RWPE2 (cell line): ENCODE data around the gene GDF11.

Experiments
- ATAC-seq: fragments of 200-7000 bp; cut with Tn5 transposase; 3 replicates; pipeline ENCODE4 v1.9.1; 2021; ENCODE audit warnings: low read depth
- DNase-seq: peaks from one replicate; pipeline ENCODE4 v3.0.0-alpha.2; 2020; ENCODE audit warnings: low spot score
- H3K27ac ChIP-seq: fragments of 450-650 bp; 2 replicates; pipeline ENCODE4 v1.5.1; 2017; ENCODE audit warnings: mild to moderate bottlenecking; ENCODE audit not compliant: poor library complexity, severe bottlenecking
- H3K27me3 ChIP-seq: fragments of 250-450 bp; sonication (Bioruptor Pico); 2 replicates; pipeline ENCODE4 v1.5.1; 2021; ENCODE audit warnings: mild to moderate bottlenecking, moderate library complexity; ENCODE audit not compliant: insufficient read depth, poor library complexity, severe bottlenecking
- H3K36me3 ChIP-seq: fragments of 250-450 bp; sonication (Bioruptor Pico); 2 replicates; pipeline ENCODE4 v1.5.1; 2020; ENCODE audit warnings: low read depth, mild to moderate bottlenecking, moderate library complexity
- H3K4me1 ChIP-seq: fragments of 250-450 bp; sonication (Bioruptor Pico); 2 replicates; pipeline ENCODE4 v1.5.1; 2021; ENCODE audit warnings: mild to moderate bottlenecking, moderate library complexity; ENCODE audit not compliant: insufficient read depth, poor library complexity, severe bottlenecking
- H3K4me3 ChIP-seq: fragments of 250-450 bp; sonication (Bioruptor Pico); 2 replicates; pipeline ENCODE4 v1.5.1; 2021; ENCODE audit warnings: mild to moderate bottlenecking, moderate library complexity; ENCODE audit not compliant: severe bottlenecking
- H3K9me3 ChIP-seq: fragments of 250-450 bp; sonication (Bioruptor Pico); 2 replicates; pipeline ENCODE4 v1.5.1; 2021; ENCODE audit warnings: mild to moderate bottlenecking, moderate library complexity; ENCODE audit not compliant: severe bottlenecking
- TF ChIP-seq, protein P1 (sequence below): fragments of 450-650 bp; IDR thresholded peaks from one replicate; pipeline ENCODE4 v1.5.1; 2017; ENCODE audit warnings: mild to moderate bottlenecking, moderate library complexity; ENCODE audit not compliant: poor library complexity, severe bottlenecking

GDF11 gene

DNA sequence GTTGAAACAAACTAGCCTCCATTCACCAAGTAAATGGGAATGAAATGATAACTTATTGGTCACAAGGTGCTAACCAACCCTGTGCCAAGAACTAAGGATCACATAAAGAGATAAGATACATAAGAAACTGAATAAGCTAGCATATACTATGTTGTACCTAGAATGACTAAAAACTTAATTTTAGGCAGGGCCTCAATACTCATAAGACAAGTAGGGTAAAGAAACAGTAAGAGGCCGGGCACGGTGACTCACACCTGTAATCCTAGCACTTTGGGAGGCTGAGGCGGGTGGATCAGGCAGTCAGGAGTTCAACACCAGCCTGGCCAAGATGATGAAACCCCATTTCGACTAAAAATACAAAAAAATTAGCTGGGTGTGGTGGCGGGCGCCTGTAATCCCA lies 17.7 kb downstream of the GDF11 start:
- no peak overlapping the region for H3K27ac ChIP-seq
- H3K36me3 ChIP-seq = peaks cover 80% of the 10 kb centered on the region
- no peak overlapping the region for H3K4me3 ChIP-seq
- TF ChIP-seq, protein P1, sequence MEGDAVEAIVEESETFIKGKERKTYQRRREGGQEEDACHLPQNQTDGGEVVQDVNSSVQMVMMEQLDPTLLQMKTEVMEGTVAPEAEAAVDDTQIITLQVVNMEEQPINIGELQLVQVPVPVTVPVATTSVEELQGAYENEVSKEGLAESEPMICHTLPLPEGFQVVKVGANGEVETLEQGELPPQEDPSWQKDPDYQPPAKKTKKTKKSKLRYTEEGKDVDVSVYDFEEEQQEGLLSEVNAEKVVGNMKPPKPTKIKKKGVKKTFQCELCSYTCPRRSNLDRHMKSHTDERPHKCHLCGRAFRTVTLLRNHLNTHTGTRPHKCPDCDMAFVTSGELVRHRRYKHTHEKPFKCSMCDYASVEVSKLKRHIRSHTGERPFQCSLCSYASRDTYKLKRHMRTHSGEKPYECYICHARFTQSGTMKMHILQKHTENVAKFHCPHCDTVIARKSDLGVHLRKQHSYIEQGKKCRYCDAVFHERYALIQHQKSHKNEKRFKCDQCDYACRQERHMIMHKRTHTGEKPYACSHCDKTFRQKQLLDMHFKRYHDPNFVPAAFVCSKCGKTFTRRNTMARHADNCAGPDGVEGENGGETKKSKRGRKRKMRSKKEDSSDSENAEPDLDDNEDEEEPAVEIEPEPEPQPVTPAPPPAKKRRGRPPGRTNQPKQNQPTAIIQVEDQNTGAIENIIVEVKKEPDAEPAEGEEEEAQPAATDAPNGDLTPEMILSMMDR = no peak
- H3K9me3 ChIP-seq = no peaks in the 10 kb centered on the region
- no peak for ATAC-seq
- H3K27me3 ChIP-seq = no peaks in the 10 kb centered on the region
- no peak for DNase-seq
- no peaks in the 10 kb centered on the region for H3K4me1 ChIP-seq

- no peak for DNase-seq
- H3K27ac ChIP-seq = no peak overlapping the region
- H3K4me1 ChIP-seq = no peaks in the 10 kb centered on the region
- H3K27me3 ChIP-seq = no peaks in the 10 kb centered on the region
- TF ChIP-seq, protein P1 = no peak
- no peak overlapping the region for H3K4me3 ChIP-seq
- no peak for ATAC-seq
- H3K36me3 ChIP-seq = peaks cover 73% of the 10 kb centered on the region
- no peaks in the 10 kb centered on the region for H3K9me3 ChIP-seq
Observed at GRCh38 chr12:55762646-55763045, 19.7 kb downstream of the GDF11 start.

GRCh38 chr12:55765736-55766290 lies 22.9 kb downstream of the GDF11 start:
- ATAC-seq (no peak), DNase-seq (no peak)
- Histone ChIP-seq H3K9me3 (no peaks in the 10 kb centered on the region), H3K4me3 (no peak overlapping the region), H3K4me1 (no peaks in the 10 kb centered on the region), H3K27me3 (no peaks in the 10 kb centered on the region), H3K27ac (no peak overlapping the region), H3K36me3 (peaks cover 58% of the 10 kb centered on the region)
- TF ChIP-seq, protein P1 = no peak

DNA sequence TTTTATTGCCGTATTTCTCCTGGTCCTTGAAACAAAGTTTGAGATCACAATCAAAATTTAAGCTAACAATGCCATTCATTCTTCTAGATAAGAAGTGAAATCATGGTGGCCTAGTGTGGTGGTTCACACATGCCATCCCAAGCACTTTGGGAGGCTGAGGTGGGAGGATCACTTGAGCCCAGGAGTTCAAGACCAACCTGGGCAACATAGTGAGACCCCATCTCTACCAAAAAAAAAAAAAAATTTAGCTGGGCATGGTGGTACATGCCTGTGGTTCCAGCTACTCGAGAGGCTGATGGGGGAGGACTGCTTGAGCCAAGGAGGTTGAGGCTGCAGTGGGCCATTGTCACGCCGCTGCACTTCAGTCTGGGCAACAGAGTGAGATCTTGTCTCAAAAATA lies 24.2 kb downstream of the GDF11 start:
- TF ChIP-seq, protein P1 = no peak
- no peak for ATAC-seq

GRCh38 chr12:55771736-55772135 lies 28.8 kb downstream of the GDF11 start:
- Histone ChIP-seq H3K4me1 (no peaks in the 10 kb centered on the region), H3K4me3 (no peak overlapping the region), H3K36me3 (peaks cover 62% of the 10 kb centered on the region), H3K9me3 (no peaks in the 10 kb centered on the region), H3K27ac (no peak overlapping the region), H3K27me3 (no peaks in the 10 kb centered on the region)
- no peak for ATAC-seq
- TF ChIP-seq, protein P1 = no peak
- no peak for DNase-seq

More for the DNA sequence above, 24.2 kb downstream of the GDF11 start:
- DNase-seq = no peak
- Histone ChIP-seq H3K4me1 (no peaks in the 10 kb centered on the region), H3K4me3 (no peak overlapping the region), H3K27me3 (no peaks in the 10 kb centered on the region), H3K9me3 (no peaks in the 10 kb centered on the region), H3K27ac (no peak overlapping the region), H3K36me3 (peaks cover 65% of the 10 kb centered on the region)
